Measurements from ENCODE around the gene REST. TPM values are rescaled to one million over a fixed set of nuclear protein-coding genes. Genes with fewer than 3 reads are reported as not detected.

The REST gene
- 6.4 to 12.0 TPM (median 7.8 TPM) in 5 replicates for total RNA-seq (2022; extraction: Qiagen RNA extraction)

DNA sequence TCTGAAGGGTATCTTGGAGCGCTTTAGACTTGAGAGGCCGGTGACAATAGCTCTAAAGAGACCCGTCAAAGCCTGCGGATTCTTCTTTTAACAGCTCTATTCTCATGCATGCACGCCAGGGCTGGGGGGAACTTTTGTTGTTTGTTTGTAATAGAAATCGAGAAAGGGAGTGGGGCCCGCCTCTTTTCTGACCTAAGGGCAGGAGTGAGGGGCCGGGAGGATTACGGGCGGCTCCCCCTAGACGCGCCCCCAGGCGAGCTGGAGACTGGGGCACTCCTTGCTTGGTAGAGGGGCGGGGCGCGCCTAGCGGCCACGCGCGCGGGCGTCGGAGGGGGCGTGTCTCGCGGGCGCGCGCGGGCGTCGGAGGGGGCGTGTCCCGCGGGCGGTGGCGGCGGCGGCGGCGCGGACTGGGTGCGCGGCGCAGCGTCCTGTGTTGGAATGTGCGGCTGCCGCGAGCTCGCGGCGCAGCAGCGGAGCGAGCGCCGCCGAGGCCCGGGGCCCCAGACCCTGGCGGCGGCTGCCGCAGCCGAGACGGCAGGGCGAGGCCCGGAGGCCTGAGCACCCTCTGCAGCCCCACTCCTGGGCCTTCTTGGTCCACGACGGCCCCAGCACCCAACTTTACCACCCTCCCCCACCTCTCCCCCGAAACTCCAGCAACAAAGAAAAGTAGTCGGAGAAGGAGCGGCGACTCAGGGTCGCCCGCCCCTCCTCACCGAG, at the start of gene REST:
TSS of gene REST (plus strand) at position 412 of the 717 bp plus-strand sequence. CDS start 2,739 bp downstream, outside the sequence.

DNA sequence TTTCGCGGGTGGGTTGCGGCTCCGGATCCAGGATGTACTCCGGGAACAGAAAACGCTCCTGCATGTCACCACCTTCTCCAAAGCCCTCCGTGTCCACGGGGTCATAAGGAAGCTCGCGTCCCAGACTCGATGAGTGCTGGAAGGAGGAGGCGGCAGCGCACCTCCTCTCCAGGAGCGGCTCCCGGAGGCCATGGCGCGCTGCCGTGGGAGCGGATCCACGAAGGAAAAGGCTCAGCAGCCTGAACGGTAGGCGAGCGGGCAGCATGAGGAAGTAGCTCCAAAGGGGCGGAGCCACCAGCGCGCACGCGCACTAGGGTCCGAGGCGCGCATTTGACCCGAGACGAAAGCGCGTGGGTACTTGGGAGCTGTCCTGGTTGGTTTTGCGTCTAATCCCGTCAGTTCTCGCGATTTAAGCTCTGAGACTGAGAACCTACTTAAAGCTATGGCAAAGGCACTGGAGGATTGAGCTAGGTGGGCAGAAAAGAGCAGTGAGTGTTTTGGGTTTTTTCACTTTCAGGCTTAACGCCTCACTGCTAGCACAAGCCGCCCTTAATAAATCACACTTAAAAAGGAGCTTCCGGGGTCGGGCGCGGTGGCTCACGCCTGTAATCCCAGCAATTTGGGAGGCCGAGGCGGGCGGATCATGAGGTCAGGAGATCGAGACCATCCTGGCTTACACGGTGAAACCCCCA, 69.8 kb downstream of the REST start, which contains the start of gene NOA1:
TSS of gene NOA1 (minus strand) at position 286 of the 692 bp plus-strand sequence. CDS start at position 265, 21 bp downstream.

GRCh38 chr4:56978750-56979303, 71.1 kb downstream of the REST start, which contains the start of gene POLR2B:
Gene POLR2B, plus strand, starts transcription at chr4:56978896. Its CDS starts 90 bp downstream, at chr4:56978986.

Other genes starting within 250 kb of the REST start
- gene HOPX, start 226.6 kb upstream of the REST start, total RNA-seq (2022; extraction: Qiagen RNA extraction): not detected in 5 replicates
- 0.18 TPM in 1 of 5 replicates, not detected in the others for gene SPINK2, start 86.2 kb upstream of the REST start, total RNA-seq (2022; extraction: Qiagen RNA extraction)
- gene NOA1, start 69.7 kb downstream of the REST start, total RNA-seq (2022; extraction: Qiagen RNA extraction): 14.5 to 16.4 TPM (median 15.3 TPM) in 5 replicates
- gene POLR2B, start 71.0 kb downstream of the REST start, total RNA-seq (2022; extraction: Qiagen RNA extraction): 64.2 to 86.9 TPM (median 66.2 TPM) in 5 replicates
- gene IGFBP7, start 202.5 kb downstream of the REST start, total RNA-seq (2022; extraction: Qiagen RNA extraction): 199 to 334 TPM (median 253 TPM) in 5 replicates